Measurements from ENCODE around the gene ISL1. TPM values are rescaled to one million over a fixed set of nuclear protein-coding genes. Genes with fewer than 3 reads are reported as not detected.

ISL1 gene
- total RNA-seq, 1 donor from 2014 or later, result not detected

GRCh38 chr5:51433052-51433710, 49.9 kb downstream of the ISL1 start:
- no peaks in the 10 kb centered on the region for H3K36me3 ChIP-seq
- DNase-seq (no peak), ATAC-seq (no peak)
- no peak overlapping the region for H3K27ac ChIP-seq
- intact Hi-C loops (cut with DNase I), result no loop called here
- no peaks in the 10 kb centered on the region for H3K27me3 ChIP-seq
- H3K4me3 ChIP-seq, result no peak overlapping the region
- H3K9me3 ChIP-seq, result no peaks in the 10 kb centered on the region
- H3K4me1 ChIP-seq, result no peaks in the 10 kb centered on the region
- TF ChIP-seq, protein P1, sequence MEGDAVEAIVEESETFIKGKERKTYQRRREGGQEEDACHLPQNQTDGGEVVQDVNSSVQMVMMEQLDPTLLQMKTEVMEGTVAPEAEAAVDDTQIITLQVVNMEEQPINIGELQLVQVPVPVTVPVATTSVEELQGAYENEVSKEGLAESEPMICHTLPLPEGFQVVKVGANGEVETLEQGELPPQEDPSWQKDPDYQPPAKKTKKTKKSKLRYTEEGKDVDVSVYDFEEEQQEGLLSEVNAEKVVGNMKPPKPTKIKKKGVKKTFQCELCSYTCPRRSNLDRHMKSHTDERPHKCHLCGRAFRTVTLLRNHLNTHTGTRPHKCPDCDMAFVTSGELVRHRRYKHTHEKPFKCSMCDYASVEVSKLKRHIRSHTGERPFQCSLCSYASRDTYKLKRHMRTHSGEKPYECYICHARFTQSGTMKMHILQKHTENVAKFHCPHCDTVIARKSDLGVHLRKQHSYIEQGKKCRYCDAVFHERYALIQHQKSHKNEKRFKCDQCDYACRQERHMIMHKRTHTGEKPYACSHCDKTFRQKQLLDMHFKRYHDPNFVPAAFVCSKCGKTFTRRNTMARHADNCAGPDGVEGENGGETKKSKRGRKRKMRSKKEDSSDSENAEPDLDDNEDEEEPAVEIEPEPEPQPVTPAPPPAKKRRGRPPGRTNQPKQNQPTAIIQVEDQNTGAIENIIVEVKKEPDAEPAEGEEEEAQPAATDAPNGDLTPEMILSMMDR (IDR thresholded peaks at IDR 0.05), result no peak

- TF ChIP-seq, protein P1 (IDR thresholded peaks at IDR 0.05), result no peak
- Histone ChIP-seq H3K4me3 (no peak overlapping the region), H3K27ac (no peak overlapping the region), H3K9me3 (no peaks in the 10 kb centered on the region), H3K27me3 (no peaks in the 10 kb centered on the region), H3K36me3 (no peaks in the 10 kb centered on the region), H3K4me1 (no peaks in the 10 kb centered on the region)
- intact Hi-C loops (cut with DNase I), result no loop called here
- DNase-seq, result no peak
- ATAC-seq, result no peak
Observed at GRCh38 chr5:51439232-51439631, 56.0 kb downstream of the ISL1 start.
